Body of pancreas (tissue), 4 donors: ENCODE measurements around the gene PRSS33.

ENCODE experiments used
- POLR2A ChIP-seq, 3 donors: fragments of 450-650 bp; IDR thresholded peaks; one replicate each; pipeline ENCODE4 v1.6.1; 2016; ENCODE audit warnings: antibody characterized with exemption in 3 of 3, mild to moderate bottlenecking in 2 of 3
- TF ChIP-seq, protein P1 (sequence below), 7 experiments: fragments of 450-650 bp in 4 of 7; fragments of 200-600 bp in 3 of 7; sonication (generic) in 3 of 7; IDR thresholded peaks; one replicate each; pipeline ENCODE4 v1.5.1; 2016 to 2019; ENCODE audit warnings: antibody characterized with exemption in 7 of 7

DNA sequence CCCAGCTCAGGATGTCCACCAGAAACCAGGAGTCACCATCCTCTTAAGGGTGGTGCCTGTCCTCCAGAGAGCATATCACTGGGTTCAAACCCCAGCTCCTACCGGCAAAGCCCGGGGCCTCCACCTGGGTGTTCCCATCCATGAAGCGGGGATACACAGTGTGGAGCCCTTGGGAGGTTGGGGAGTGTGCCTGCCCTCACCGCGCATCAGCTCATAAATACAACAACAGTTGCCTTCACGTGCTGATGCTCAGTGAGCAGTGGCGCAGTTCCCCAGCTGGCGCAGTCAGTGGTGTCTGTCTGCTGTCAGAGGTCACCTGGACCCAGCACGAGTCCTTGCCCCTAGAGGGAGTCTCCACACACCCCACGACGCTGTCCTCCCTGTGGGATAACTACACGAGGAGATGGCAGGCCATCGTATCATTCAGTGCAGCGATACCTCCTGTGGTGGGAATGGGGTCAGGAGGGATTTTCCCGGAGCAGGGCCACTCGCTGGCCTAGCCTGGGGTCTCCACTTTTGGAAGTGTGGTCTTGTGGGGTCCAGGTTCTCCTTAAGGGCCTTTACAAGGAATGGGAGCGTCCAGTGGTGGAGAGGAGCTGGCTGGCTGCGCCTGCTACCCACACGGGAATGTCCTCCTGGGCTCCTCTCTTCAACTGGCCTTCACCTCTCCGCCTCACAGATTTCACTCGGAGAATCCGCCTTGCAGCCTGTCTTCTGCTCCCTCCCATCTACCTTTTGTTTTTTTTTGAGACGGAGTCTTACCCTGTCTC is 8.0 kb downstream of the PRSS33 start:
- TF ChIP-seq, protein P1, sequence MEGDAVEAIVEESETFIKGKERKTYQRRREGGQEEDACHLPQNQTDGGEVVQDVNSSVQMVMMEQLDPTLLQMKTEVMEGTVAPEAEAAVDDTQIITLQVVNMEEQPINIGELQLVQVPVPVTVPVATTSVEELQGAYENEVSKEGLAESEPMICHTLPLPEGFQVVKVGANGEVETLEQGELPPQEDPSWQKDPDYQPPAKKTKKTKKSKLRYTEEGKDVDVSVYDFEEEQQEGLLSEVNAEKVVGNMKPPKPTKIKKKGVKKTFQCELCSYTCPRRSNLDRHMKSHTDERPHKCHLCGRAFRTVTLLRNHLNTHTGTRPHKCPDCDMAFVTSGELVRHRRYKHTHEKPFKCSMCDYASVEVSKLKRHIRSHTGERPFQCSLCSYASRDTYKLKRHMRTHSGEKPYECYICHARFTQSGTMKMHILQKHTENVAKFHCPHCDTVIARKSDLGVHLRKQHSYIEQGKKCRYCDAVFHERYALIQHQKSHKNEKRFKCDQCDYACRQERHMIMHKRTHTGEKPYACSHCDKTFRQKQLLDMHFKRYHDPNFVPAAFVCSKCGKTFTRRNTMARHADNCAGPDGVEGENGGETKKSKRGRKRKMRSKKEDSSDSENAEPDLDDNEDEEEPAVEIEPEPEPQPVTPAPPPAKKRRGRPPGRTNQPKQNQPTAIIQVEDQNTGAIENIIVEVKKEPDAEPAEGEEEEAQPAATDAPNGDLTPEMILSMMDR (IDR thresholded peaks at IDR 0.05): no peak
- no peak for TF ChIP-seq POLR2A (IDR thresholded peaks at IDR 0.05)
